GM19023 (cell line): ENCODE data around the gene USP22.

ENCODE experiments used
- ATAC-seq: cut with Tn5 transposase; IDR thresholded peaks from one replicate; pipeline ENCODE4 v1.9.1; 2021; ENCODE audit warnings: mild to moderate bottlenecking, moderate library complexity; ENCODE audit not compliant: unreplicated experiment

Gene USP22

GRCh38 chr17:21021208-21021803 is 21.5 kb downstream of the USP22 start:
- ATAC-seq, result no peak

- ATAC-seq, result no peak
Observed at GRCh38 chr17:21020622-21021021, 22.2 kb downstream of the USP22 start.

GRCh38 chr17:21019976-21020586 is 22.7 kb downstream of the USP22 start:
- ATAC-seq, result no peak

DNA sequence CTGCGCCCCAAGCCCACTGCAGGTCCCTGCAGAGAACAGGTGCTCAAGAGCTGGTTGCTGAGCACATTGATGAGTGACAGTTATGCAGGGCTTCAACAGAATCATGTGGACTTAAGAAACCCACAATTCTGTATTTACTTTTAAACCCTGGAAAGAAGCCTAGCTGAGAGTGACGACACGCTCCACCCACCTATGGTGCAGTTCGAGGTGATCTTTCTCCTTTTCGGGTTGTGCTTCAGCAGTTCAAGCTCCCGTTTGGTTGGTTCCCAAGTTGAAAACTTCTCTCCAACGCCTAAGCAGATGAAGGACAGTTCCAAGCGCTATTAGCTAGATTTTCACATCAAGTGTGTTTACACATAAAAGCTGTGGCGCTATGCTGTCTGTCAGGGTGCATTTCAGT is 23.9 kb downstream of the USP22 start:
- no peak for ATAC-seq

DNA sequence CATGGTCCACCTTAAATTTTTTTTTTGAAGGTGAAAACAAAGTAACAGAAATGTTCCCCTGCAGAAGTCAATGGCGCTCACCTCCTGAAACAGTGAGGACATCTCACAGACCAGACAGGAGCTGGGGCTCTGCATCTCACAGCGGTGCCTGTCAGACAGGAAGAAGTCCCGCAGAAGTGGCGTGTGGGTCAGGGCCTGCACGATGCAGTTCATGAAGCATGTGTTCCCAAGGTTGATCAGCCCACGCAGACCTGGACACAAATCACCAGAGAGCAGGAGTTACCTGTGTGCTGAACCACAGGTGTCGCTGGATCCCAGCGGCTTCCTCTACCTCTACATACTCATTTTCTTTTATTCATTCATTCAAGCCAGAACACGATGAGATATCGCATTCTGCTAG is 24.9 kb downstream of the USP22 start:
- ATAC-seq, result no peak

GRCh38 chr17:21017256-21017655 is 25.6 kb downstream of the USP22 start:
- ATAC-seq, result no peak

GRCh38 chr17:21016826-21017225 is 26.0 kb downstream of the USP22 start:
- ATAC-seq, result no peak

GRCh38 chr17:21015564-21015963 is 27.2 kb downstream of the USP22 start:
- ATAC-seq, result no peak

DNA sequence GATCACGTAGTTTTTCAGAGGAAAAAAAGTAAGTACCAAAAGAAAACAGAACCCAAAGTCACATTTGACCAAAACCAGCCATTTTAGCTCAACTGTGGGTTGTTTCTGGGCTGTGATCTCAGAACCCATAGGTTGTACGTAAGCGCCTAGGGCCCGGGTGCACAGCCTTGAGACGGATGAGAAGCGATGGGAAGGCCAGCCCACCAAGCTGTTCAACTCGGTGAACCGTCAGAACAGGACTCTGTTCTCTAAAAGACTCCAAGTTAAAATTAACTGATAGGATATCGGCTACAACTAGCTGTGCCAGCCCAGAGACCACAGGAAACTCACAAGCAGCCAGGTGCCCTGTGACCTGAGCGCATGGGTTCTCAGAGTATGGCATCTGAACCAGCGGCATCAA is 28.3 kb downstream of the USP22 start:
- ATAC-seq, result no peak

DNA sequence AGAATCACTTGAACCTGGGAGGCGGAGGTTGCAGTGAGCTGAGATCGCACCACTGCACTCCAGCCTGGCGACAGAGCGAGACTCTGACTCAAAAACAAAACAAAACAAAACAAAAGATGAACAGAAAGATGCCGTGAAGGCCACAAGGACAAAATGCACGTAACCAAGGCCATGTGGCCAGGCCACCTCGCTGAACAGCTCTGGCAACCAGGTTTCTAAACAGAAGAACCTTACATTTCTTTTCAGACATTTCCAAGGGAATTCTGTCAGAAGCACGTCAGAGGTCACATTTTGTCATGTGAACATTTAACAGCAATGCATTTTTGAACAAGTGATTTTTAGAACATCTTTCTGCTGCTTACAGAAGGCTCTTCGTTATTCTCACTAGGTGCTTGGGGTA is 28.8 kb downstream of the USP22 start:
- no peak for ATAC-seq

DNA sequence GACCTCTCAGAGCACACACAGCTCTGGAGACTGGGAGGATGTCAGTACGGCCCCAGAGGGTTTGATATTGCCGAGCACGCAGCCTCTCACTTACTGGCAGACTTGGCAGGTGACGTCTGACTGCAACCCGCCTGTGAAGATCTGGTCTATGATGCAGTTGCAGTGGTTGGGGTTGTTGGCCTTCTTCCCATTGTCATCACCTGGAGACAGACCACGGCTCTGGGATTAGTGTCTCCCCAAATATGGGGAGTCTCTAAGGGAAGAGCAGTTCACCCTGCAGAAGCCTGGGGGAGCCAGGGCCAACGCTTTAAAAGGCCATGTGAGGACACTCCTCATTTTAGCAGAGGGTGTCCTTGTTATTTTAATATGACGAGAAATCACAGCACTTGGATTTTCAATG is 30.1 kb downstream of the USP22 start:
- no peak for ATAC-seq

GRCh38 chr17:21010705-21011596 is 31.9 kb downstream of the USP22 start:
- no peak for ATAC-seq

- ATAC-seq, result no peak
Observed at GRCh38 chr17:21008992-21009671, 33.7 kb downstream of the USP22 start.

- no peak for ATAC-seq
Observed at GRCh38 chr17:21008160-21008915, 34.5 kb downstream of the USP22 start.

DNA sequence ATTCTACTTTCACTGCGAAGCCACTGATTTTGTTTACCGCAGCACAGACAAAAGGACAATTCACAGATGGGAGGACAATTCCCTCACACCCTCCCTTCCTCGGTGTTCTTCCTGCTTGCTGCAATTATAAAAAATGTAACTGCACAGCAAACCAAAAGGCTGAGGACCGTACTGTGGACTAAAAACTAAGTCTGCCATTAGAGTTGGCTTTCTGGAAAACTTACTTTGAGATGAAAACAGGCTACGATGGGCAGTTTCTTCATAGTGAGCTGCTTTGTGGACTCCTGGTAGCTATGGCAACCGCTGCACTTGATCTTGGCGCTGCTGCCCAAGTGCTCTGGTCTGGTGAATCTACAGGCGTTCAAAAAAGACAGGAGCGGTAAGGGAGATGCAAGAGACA is 35.2 kb downstream of the USP22 start:
- no peak for ATAC-seq

DNA sequence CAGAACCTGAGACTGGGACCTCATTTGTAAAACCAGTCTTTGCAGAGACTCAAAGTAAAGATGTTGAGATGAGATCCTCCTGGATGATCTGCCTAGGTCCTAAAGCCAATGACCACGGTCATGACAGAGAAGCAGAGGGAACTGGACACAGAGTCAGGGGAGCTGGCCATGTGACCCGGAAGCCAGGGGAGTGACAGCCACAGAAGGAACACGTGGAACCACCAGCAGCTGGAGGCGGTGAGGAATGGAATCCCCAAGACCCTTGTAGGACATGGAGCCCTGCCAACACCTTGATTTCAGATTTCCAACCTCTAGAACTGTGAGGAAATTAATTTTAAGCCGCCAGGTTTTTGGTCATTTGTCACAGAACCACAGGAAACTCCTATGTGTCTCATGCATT is 37.0 kb downstream of the USP22 start:
- ATAC-seq, result no peak

- no peak for ATAC-seq
Observed at GRCh38 chr17:21005367-21005766, 37.4 kb downstream of the USP22 start.

GRCh38 chr17:21004016-21004930 is 38.5 kb downstream of the USP22 start:
- no peak for ATAC-seq

DNA sequence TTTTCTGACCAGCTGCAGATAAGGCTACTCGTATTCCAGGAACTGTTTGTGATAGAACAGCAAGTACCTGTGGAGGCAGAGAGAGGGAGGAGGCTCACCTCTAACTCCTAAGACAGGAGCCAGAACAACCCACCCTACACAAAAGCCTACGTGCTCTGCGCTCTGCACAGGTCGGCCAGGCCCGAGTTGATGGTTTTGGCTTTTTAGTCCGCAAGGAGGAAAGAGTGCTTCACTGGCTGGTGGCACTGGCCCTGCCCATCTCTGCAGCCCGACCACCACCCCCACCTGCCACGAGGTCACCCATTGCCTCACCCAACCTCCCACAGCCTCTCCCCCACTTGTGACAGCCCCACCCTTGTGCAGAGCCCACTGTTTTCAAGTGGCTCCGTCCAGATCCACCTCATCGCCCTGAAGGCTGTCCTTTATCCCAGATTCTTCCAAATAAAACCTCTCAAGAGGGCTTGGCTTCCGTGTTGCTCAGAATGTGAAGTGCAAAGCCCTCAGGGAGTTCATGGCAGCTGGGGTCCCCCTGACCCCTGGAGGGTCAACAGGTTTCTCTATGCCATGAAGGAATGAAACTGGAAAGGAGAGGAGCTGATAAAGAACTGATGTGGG is 39.7 kb downstream of the USP22 start:
- ATAC-seq, result no peak
